ENCODE results near the gene RNF6.

DNA sequence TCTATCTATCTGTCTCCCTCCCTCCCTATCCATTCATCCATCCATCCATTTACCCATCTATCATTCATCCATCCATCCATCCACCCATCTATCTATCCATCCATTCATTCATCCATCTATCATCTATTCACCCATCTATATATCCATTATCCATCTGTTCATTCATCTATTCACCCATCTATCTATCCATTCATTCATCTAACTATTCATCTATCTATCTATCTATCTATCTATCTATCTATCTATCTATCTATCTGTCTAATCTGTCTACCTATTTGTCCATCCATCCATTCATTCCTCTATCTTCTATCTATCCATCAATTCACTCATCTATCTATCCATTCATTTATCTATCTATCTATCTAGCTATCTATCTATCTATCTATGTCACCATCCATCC lies 27.4 kb upstream of the RNF6 start:
- TF ChIP-seq, protein P1, sequence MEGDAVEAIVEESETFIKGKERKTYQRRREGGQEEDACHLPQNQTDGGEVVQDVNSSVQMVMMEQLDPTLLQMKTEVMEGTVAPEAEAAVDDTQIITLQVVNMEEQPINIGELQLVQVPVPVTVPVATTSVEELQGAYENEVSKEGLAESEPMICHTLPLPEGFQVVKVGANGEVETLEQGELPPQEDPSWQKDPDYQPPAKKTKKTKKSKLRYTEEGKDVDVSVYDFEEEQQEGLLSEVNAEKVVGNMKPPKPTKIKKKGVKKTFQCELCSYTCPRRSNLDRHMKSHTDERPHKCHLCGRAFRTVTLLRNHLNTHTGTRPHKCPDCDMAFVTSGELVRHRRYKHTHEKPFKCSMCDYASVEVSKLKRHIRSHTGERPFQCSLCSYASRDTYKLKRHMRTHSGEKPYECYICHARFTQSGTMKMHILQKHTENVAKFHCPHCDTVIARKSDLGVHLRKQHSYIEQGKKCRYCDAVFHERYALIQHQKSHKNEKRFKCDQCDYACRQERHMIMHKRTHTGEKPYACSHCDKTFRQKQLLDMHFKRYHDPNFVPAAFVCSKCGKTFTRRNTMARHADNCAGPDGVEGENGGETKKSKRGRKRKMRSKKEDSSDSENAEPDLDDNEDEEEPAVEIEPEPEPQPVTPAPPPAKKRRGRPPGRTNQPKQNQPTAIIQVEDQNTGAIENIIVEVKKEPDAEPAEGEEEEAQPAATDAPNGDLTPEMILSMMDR (IDR thresholded peaks at IDR 0.05), result no peak
- no peak for TF ChIP-seq EZH2 (IDR thresholded peaks at IDR 0.05; ENCODE audit: borderline replicate concordance, insufficient read depth, low read depth, low read length, poor library complexity, severe bottlenecking)

Measured in B cell (primary cell).